ENCODE results near the gene ANXA5.
A peak's percentile ranks its signal among the peaks of the same experiment; 100 is the strongest.

ANXA5 gene

DNA sequence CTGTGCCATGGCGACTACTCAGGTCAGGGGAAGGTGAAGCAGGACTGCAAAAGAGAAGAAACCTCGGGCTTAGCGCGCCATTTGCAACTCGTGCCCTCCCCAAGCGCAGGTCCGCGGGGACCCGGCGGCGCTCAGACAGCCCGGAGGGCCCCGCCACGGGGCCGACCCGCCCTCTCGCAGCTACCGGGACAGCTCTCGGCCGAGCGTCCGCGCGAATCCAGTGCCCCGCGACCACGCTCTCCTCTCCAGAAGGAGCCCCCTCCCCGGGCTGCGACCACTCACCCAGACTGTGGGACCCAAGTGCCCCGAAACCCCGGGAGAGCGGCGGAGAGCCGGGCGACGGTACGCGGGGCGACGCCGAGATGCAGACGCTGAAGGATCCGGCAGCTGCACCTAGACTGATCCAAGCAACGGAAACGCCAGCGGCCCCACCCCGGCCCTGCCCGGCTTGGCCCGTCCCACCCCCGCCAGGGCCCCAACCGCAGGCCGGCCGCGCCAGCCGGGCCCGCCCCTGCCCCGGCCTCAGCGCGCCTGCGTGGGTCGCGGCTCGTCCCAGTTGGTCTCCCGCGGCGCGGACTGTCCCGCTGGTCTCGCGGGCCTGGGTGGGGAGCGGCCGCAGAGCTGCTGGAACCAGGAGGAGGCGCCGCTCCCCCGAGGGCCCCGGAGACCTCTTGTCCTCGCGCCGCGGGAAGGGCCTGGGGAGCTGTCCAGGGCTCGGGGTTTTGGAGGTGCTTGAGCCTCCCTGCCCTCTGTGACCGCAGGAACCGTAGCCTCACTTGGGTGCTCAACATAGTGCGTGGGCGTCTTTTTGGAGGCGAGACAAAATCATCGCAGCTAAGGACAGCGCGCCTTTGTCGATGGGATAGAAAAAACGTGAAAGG is at the start of gene ANXA5 (continued):
- TF ChIP-seq, protein P1, sequence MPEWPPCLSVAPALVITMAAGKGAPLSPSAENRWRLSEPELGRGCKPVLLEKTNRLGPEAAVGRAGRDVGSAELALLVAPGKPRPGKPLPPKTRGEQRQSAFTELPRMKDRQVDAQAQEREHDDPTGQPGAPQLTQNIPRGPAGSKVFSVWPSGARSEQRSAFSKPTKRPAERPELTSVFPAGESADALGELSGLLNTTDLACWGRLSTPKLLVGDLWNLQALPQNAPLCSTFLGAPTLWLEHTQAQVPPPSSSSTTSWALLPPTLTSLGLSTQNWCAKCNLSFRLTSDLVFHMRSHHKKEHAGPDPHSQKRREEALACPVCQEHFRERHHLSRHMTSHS (tag by site-specific recombination; IDR thresholded peaks at IDR 0.05): no peak
- no peak for TF ChIP-seq ZNF266 (tag by site-specific recombination; IDR thresholded peaks at IDR 0.05; ENCODE audit: low read depth)
- TF ChIP-seq ZNF350 (tag by site-specific recombination; IDR thresholded peaks at IDR 0.05): no peak
- no peak; the same call in 1 of the 2 replicates for TF ChIP-seq ZNF596 (tag by site-specific recombination; IDR thresholded peaks at IDR 0.05)
- no peak for TF ChIP-seq SP2 (tag by site-specific recombination; IDR thresholded peaks at IDR 0.05)
- TF ChIP-seq ZSCAN18 (tag by site-specific recombination; IDR thresholded peaks at IDR 0.05): no peak
- no peak for TF ChIP-seq ZNF112 (tag by site-specific recombination; IDR thresholded peaks at IDR 0.05)
- TF ChIP-seq MEIS1 (CRISPR knock-in tag; IDR thresholded peaks at IDR 0.05; ENCODE audit: borderline replicate concordance): no peak
- no peak for TF ChIP-seq BCL6B (tag by site-specific recombination; IDR thresholded peaks at IDR 0.05)
- no peak for TF ChIP-seq GFI1B (tag by site-specific recombination; IDR thresholded peaks at IDR 0.05)
- TF ChIP-seq ZNF175 (tag by site-specific recombination; IDR thresholded peaks at IDR 0.05): no peak
- no peak for TF ChIP-seq ZNF670 (tag by site-specific recombination; IDR thresholded peaks at IDR 0.05; ENCODE audit: low read depth)
- 0 out of 2 replicates have a peak, but pooled peaks have one; percentile 35 for TF ChIP-seq ZNF660 (tag by site-specific recombination; IDR thresholded peaks at IDR 0.05)
- 0 out of 2 replicates have a peak, but pooled peaks have one; percentile 10 for TF ChIP-seq WT1 (tag by site-specific recombination; IDR thresholded peaks at IDR 0.05)
- no peak for TF ChIP-seq ZNF169 (tag by site-specific recombination; IDR thresholded peaks at IDR 0.05)
- TF ChIP-seq TRIM28 (IDR thresholded peaks at IDR 0.05; ENCODE audit: borderline replicate concordance, low read length): no peak
- TF ChIP-seq ELK4 (IDR thresholded peaks at IDR 0.05; ENCODE audit: borderline replicate concordance, low read depth, low read length): no peak
- no peak for TF ChIP-seq ZNF473 (tag by site-specific recombination; IDR thresholded peaks at IDR 0.05)
- TF ChIP-seq ZNF132 (tag by site-specific recombination; IDR thresholded peaks at IDR 0.05; ENCODE audit: borderline replicate concordance): no peak
- no peak for TF ChIP-seq ZSCAN16 (tag by site-specific recombination; IDR thresholded peaks at IDR 0.05)
- no peak for TF ChIP-seq SCRT2 (tag by site-specific recombination; IDR thresholded peaks at IDR 0.05)
- no peak for TF ChIP-seq ZNF624 (tag by site-specific recombination; IDR thresholded peaks at IDR 0.05)
- TF ChIP-seq ZNF155 (tag by site-specific recombination; IDR thresholded peaks at IDR 0.05): no peak
- TF ChIP-seq, protein P2, sequence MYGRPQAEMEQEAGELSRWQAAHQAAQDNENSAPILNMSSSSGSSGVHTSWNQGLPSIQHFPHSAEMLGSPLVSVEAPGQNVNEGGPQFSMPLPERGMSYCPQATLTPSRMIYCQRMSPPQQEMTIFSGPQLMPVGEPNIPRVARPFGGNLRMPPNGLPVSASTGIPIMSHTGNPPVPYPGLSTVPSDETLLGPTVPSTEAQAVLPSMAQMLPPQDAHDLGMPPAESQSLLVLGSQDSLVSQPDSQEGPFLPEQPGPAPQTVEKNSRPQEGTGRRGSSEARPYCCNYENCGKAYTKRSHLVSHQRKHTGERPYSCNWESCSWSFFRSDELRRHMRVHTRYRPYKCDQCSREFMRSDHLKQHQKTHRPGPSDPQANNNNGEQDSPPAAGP (tag by site-specific recombination; IDR thresholded peaks at IDR 0.05): 0 out of 2 replicates have a peak, but pooled peaks have one; percentile 48
- no peak for TF ChIP-seq ZNF394 (tag by site-specific recombination; IDR thresholded peaks at IDR 0.05; ENCODE audit: borderline replicate concordance)
- TF ChIP-seq ZNF2 (tag by site-specific recombination; IDR thresholded peaks at IDR 0.05): no peak
- TF ChIP-seq ZNF157 (tag by site-specific recombination; IDR thresholded peaks at IDR 0.05): no peak
- no peak for TF ChIP-seq MYNN (tag by site-specific recombination; IDR thresholded peaks at IDR 0.05; ENCODE audit: borderline replicate concordance)
- TF ChIP-seq ZNF214 (tag by site-specific recombination; IDR thresholded peaks at IDR 0.05; ENCODE audit: borderline replicate concordance): no peak
- TF ChIP-seq ZNF362 (tag by site-specific recombination; IDR thresholded peaks at IDR 0.05): no peak

Data from HEK293 (cell line).